Measurements from ENCODE around the gene PHF20.
"Not testable (repeated sequence)": the region's sequence is repeated elsewhere in the genome, so short reads cannot be mapped to it uniquely, and the experiment has no call there.

PHF20 gene

DNA sequence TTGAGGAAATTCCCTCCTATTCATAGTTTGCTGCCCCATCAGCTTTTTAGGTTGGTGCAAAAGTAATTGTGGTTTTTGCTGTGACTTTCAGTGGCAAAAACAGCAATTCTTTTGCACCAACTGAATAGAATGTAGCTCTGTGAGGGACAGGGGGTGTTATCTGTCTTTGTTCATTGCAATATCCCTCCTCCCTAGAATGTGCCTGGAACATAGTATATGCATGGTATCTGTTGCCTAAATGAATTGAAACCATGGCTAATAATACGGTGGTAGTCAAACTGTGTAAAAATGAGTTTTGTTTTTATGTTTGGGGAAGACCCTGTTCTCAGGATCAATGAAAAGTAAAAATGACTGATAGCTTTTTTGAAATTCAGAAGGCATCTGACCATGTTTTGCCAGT, 137.4 kb downstream of the PHF20 start:
- DNase-seq (ENCODE audit: insufficient read length, low spot score) = no peak
- no peak for FAIRE-seq

- FAIRE-seq (no peak), DNase-seq (ENCODE audit: insufficient read length, low spot score) (no peak)
Measured at GRCh38 chr20:35909796-35910195, 138.0 kb downstream of the PHF20 start.

- FAIRE-seq (no peak), DNase-seq (ENCODE audit: insufficient read length, low spot score) (no peak)
Measured at GRCh38 chr20:35910254-35910653, 138.4 kb downstream of the PHF20 start.

- DNase-seq (ENCODE audit: insufficient read length, low spot score) (no peak), FAIRE-seq (no peak)
Measured at GRCh38 chr20:35912881-35913280, 141.1 kb downstream of the PHF20 start.

GRCh38 chr20:35917077-35917476, 145.3 kb downstream of the PHF20 start:
- DNase-seq (ENCODE audit: insufficient read length, low spot score) (no peak), FAIRE-seq (no peak)

DNA sequence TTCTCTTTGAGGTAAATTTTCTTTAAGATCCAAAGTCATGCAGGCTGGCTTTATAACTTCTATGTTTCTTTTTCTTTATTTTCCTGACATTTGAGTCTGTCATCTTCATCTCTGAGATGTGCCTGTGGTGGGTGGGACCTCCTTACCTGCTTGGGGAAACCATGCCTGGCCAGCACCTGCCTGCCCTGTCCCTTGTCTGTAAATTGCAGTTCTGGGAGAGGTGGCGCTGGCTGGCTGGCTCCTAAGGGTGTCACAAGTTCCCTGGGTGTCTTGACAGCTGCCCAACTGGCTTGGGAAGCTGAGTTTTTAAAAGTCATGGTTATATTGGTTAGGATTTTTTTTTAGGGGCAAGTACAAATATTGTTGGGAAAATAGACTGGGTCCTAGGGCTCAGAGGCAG, 146.2 kb downstream of the PHF20 start:
- no peak for FAIRE-seq
- no peak for DNase-seq (ENCODE audit: insufficient read length, low spot score)

DNA sequence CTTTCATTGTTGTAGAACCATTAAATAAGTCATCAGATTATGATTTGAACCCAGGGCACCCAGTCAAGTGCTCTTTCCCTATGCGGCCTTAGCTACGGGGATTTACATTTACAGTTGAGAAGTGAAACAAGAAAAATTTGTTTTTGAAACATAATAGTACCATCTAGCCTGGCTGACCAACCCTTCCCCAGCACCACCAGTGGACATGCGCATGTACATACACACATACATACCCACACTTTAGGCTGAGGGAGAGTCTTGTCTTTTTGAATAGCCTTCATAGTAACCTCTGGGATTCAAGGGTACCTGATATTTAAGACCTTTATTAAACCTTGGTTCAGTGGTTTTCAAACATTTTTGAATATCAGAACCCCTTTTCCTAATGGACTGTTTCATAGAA, 148.7 kb downstream of the PHF20 start:
- no peak for DNase-seq (ENCODE audit: insufficient read length, low spot score)
- no peak for FAIRE-seq

GRCh38 chr20:35929301-35929700, 157.5 kb downstream of the PHF20 start:
- FAIRE-seq = no peak
- no peak for DNase-seq (ENCODE audit: insufficient read length, low spot score)

- FAIRE-seq (no peak), DNase-seq (ENCODE audit: insufficient read length, low spot score) (no peak)
Measured at GRCh38 chr20:35934050-35934449, 162.2 kb downstream of the PHF20 start.

DNA sequence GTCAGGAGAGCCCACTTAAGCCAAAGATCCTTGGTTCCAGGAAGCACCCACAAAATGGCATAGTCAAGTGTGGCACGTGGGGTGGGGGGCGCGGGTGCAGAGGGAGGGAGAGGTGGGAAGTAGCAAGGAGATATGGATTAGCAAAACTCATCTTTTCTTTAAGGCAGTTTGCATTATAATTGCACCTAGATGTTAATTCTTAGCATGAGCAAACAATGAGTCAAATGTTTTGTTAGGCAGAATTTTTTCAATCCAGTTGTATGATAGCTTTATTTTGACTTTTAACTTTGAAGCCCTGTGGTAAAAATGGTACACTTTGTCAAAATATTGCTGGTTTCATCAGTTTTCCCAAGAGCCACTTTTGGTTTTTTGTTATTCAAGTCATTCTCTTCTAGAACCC, 167.4 kb downstream of the PHF20 start:
- DNase-seq (ENCODE audit: insufficient read length, low spot score) (no peak), FAIRE-seq (no peak)

- no peak for DNase-seq (ENCODE audit: insufficient read length, low spot score)
- FAIRE-seq = no peak
Measured at GRCh38 chr20:35941620-35942019, 169.8 kb downstream of the PHF20 start.

- FAIRE-seq = no peak
- no peak for DNase-seq (ENCODE audit: insufficient read length, low spot score)
Measured at GRCh38 chr20:35942243-35942642, 170.4 kb downstream of the PHF20 start.

DNA sequence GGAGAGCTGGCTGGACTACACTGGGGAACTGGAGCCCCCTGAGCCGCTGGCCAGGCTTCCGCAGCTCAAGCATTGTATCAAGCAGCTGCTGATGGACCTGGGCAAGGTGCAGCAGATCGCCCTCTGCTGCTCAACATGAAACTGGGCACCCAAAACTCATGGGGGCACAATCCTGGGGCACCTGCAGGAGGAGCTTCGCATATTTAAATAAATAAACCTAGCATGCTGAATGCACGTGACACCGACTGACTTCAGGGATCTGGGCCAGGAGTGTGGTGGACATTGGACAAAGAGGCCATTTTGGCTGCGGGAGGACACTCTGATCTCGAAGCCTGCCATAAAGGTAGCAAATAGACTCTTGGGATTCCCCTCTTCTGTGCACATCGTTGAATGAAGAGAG, 175.7 kb downstream of the PHF20 start:
- DNase-seq (ENCODE audit: insufficient read length, low spot score) = peak; percentile 44
- peak; percentile 55 for FAIRE-seq

DNA sequence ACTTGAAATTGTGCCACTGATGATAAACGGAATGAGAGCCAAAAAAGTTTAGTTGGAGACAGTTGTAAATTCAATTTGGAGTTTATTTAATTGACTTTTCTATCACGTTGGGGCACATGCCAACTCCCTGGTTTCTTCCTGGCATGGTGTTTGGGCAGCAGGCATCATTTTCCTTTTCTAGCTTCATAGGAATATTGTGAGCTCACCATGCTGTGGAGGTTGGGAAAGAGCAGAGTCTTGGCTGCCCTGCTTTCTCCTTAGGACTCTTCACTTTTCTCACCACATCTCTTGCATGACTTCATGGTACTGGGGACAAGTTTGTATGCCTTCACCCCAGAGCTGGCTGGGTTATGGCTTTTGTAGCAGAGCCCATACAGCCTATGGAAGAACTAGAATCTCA, 176.1 kb downstream of the PHF20 start:
- FAIRE-seq = no peak

DNA sequence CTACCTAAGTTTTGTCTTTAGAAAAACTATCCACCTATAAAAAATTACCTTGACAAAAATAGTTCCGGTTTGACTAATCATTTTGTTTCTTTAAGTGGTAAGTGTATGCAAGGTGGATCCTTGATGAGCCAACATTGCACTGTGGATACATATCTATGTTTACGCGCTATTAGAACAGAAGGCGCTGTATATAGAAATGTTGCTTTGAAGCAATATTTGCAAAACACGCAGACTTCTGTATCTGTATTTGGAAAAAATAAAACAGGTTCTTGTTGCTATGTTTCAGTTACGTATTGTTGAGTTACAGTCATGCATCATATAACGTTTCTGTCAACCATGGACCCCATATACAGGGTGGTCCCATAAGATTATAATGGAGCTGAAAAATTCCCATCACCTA, 178.3 kb downstream of the PHF20 start:
- no peak for FAIRE-seq
- no peak for DNase-seq (ENCODE audit: insufficient read length, low spot score)

More for the DNA sequence above, 176.1 kb downstream of the PHF20 start:
- DNase-seq (ENCODE audit: insufficient read length, low spot score) = no peak

DNA sequence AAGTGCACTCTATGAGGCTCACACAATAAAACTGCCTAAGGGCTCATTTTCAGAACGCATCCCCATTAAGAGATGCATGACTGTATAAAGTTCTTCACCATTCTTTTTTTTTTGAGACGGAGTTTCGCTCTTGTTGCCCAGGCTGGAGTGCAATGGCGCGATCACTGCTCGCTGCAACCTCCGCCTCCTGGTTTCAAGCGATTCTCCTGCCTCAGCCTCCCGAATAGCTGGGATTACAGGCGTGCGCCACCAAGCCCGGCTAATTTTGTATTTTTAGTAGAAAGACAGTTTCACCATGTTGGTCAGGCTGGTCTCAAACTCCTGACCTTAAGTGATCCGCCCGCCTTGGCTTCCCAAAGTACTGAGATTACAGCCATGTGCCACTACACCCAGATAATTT, 180.3 kb downstream of the PHF20 start:
- not testable (repeated sequence) for DNase-seq (ENCODE audit: insufficient read length, low spot score); FAIRE-seq

- no peak for FAIRE-seq
- no peak for DNase-seq (ENCODE audit: insufficient read length, low spot score)
Measured at GRCh38 chr20:35952480-35953386, 180.9 kb downstream of the PHF20 start.

GRCh38 chr20:35953387-35954199, 181.8 kb downstream of the PHF20 start:
- DNase-seq (ENCODE audit: insufficient read length, low spot score) = peak; percentile 24
- no peak for FAIRE-seq

GRCh38 chr20:35954200-35954906, 182.5 kb downstream of the PHF20 start, which contains the start of gene SCAND1:
Gene SCAND1 (minus strand): TSS chr20:35954502. CDS start chr20:35954284, 218 bp downstream.
- FAIRE-seq (peak; percentile 89), DNase-seq (ENCODE audit: insufficient read length, low spot score) (peak; percentile 98)

- FAIRE-seq (no peak), DNase-seq (ENCODE audit: insufficient read length, low spot score) (no peak)
Measured at GRCh38 chr20:35954907-35955251, 183.1 kb downstream of the PHF20 start.

GRCh38 chr20:35956616-35957015, 184.8 kb downstream of the PHF20 start:
- DNase-seq (ENCODE audit: insufficient read length, low spot score) = no peak
- FAIRE-seq = no peak
